Esophagus muscularis mucosa (tissue), 3 donors: Measurements from ENCODE around the gene BICC1.

Source experiments
- CTCF ChIP-seq, 3 experiments: fragments of 200-600 bp in 2 of 3; fragments of 450-650 bp in 1 of 3; sonication (generic) in 2 of 3; IDR thresholded peaks; one replicate each; pipeline ENCODE4 v1.5.1; 2017 to 2019; ENCODE audit warnings: antibody characterized with exemption in 3 of 3, mild to moderate bottlenecking in 2 of 3, moderate library complexity in 1 of 3
- POLR2A ChIP-seq: fragments of 450-650 bp; IDR thresholded peaks from one replicate; pipeline ENCODE4 v1.6.1; 2017; ENCODE audit warnings: antibody characterized with exemption, moderate library complexity, mild to moderate bottlenecking, low read depth

GRCh38 chr10:58846856-58847255, 334.2 kb downstream of the BICC1 start:
- TF ChIP-seq POLR2A (no peak), CTCF (IDR thresholded peaks at IDR 0.05) (no peak)
